BLaER1 treated with 17β-estradiol and CSF1 and Interleukin-3, amounts not matched to agents 10 nM and 100 nM (cell line): Measurements from ENCODE around the gene RNF227.

Experiments
- H3K27ac ChIP-seq, 11 experiments: shearing (Covaris generic); formaldehyde crosslinking; 2 replicates each; pipeline ENCODE4 v1.8.1; 2022
- H3K27me3 ChIP-seq, 11 experiments: shearing (Covaris generic); formaldehyde crosslinking; 2 replicates each; pipeline ENCODE4 v1.8.1; 2022
- H3K36me3 ChIP-seq, 11 experiments: shearing (Covaris generic); formaldehyde crosslinking; 2 replicates each; pipeline ENCODE4 v1.8.1; 2022
- H3K4me1 ChIP-seq, 10 experiments: shearing (Covaris generic); formaldehyde crosslinking; 2 replicates each; pipeline ENCODE4 v1.8.1; 2022
- H3K4me2 ChIP-seq, 11 experiments: shearing (Covaris generic); formaldehyde crosslinking; 2 replicates each; pipeline ENCODE4 v1.8.1; 2022
- H3K4me3 ChIP-seq, 10 experiments: shearing (Covaris generic); formaldehyde crosslinking; 2 replicates each; pipeline ENCODE4 v1.8.1; 2022
- H3K9ac ChIP-seq, 11 experiments: shearing (Covaris generic); formaldehyde crosslinking; 2 replicates each; pipeline ENCODE4 v1.8.1; 2022
- H3K9me3 ChIP-seq, 11 experiments: shearing (Covaris generic); formaldehyde crosslinking; replicated peaks in 1 of 11; 2 replicates each; pipeline ENCODE4 v1.8.1; 2022
- H4K20me1 ChIP-seq, 11 experiments: shearing (Covaris generic); formaldehyde crosslinking; 2 replicates each; pipeline ENCODE4 v1.8.1; 2022
- Cebpa-rat ChIP-seq, 11 experiments: shearing (Covaris generic); IDR thresholded peaks; 2 replicates each; pipeline ENCODE4 v1.8.1; 2022

Gene RNF227

DNA sequence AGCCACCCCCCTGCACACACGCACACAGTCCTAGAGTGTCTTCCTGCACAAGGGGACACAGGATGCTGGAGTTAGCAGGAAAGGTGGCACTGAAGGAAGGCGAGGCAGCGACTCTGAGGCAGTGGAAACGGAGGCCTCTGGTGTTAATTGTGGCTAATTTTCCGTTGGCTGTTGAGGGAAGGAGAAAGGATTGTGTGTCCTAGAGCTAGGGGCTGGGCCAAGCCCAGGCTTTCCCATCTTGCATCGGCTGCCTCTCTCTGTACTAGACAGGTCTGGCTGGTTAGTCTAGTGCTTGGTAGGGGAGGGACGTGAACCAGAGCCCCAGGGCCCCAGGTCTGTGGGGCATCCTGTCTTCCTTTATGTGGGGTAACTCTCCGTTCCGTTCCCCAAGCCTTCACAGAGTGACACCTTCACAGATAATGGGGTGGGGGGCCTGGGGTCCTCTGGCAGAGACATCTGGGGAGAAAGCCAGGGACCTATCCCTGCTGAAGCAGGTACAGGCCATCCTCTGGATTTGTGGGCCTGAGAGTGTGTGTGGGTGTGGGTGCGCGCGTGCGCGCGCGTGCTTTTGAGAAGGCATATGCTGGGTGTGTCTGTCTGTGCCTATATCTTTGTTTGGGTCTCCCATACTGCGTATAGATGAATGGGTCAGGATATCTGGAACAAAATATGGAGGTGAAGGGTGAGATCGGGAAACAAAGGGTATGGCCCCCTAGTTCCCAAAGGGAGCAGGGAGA lies 27.7 kb downstream of the RNF227 start, which contains the start of gene CHD3:
Gene CHD3 (plus strand): TSS at position 606 of the 737 bp plus-strand sequence. CDS start 212 bp downstream, outside the sequence.
- Histone ChIP-seq H3K4me1 (peaks cover 28 to 41% (median 33%) of the 10 kb centered on the region in 10 experiments), H3K27me3 (no peaks in the 10 kb centered on the region), H4K20me1 (peaks cover 6 to 57% (median 43%) of the 10 kb centered on the region in 11 experiments; a peak in 20 of 22 replicates), H3K4me3 (peak within 1 kb of the TSS; percentile 77 to 97 (median 86)), H3K36me3 (peaks cover 38 to 45% (median 40%) of the 10 kb centered on the region in 11 experiments), H3K9ac (peak within 1 kb of the TSS; percentile 82 to 98 (median 94)), H3K9me3 (no peaks in the 10 kb centered on the region), H3K27ac (peak within 1 kb of the TSS; percentile 53 to 98 (median 96)), H3K4me2 (peak within 1 kb of the TSS; percentile 95 to 100 (median 96))
- no peak for TF ChIP-seq Cebpa-rat (IDR thresholded peaks at IDR 0.05)

DNA sequence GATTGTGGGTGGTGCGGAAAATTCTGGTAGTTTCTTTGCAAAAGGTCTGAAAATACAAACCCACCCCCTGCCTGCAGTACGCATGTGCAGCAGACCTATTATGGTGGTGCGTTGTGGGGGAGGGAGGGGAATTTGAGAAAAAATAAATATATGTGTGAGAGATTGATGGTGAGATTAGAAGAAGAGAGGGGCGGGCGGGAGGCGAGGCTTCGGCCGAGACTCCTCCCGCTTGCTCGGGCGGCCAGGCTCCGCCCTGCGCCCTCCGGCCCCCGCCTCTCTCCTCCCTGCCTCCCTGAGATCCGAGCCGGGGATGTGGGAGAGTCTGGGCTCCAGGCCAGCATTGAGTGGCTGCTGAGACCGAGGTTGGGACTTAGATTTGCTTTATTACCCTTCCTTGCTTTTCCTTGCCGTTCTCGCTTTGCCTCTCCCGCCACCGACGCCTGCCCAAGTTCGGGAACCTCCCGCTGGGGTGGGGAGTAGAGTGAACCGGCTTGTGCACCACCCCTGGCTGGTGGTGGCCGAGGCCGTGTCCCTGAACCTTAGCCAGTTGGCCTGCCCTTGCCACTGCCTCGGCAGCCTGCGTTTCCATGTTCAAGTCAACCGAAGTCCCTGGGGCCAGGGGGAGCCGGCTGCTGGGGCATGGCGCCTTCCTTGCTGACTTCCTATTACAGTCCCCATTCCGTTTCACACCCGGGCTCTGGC lies 28.5 kb downstream of the RNF227 start:
- peak overlapping the region; percentile 53 to 98 (median 96) for H3K27ac ChIP-seq
- H3K9ac ChIP-seq = peak overlapping the region; percentile 90 to 98 (median 96)
- H3K27me3 ChIP-seq = no peaks in the 10 kb centered on the region
- TF ChIP-seq Cebpa-rat (IDR thresholded peaks at IDR 0.05) = no peak
- H3K4me2 ChIP-seq = peak overlapping the region; percentile 95 to 100 (median 96)
- H3K9me3 ChIP-seq = no peaks in the 10 kb centered on the region
- peaks cover 35 to 48% (median 40%) of the 10 kb centered on the region in 10 experiments for H3K4me1 ChIP-seq
- H3K36me3 ChIP-seq = peaks cover 31 to 37% (median 33%) of the 10 kb centered on the region in 11 experiments
- H4K20me1 ChIP-seq = peaks cover 6 to 49% (median 43%) of the 10 kb centered on the region in 11 experiments; a peak in 20 of 22 replicates
- H3K4me3 ChIP-seq = peak overlapping the region; percentile 77 to 97 (median 86)

DNA sequence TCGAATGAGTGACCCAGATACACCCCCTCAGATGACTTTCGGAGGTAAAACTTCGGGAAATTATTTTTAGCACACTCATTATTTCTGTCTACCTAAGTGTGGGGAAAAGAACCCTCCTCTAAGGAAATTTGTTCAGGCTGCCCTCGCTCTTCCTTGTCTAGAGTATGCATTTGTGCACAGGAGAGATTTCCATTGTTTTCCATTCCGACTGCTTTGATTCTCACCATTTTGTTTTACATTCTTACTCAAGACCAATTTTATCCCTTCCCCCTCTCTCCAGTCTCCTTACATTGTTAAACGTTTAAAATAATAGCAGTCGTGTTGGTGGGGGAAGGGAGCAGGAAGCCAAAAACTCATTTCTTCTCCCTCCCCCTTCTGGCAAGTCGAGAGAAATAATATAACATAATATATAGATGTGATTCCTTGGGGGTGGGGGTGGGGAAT lies 29.0 kb downstream of the RNF227 start:
- Histone ChIP-seq H3K9ac (peak overlapping the region; percentile 90 to 98 (median 96)), H3K27me3 (no peaks in the 10 kb centered on the region), H3K9me3 (no peaks in the 10 kb centered on the region), H3K4me3 (peak overlapping the region; percentile 77 to 97 (median 86)), H3K4me1 (peaks cover 41 to 54% (median 46%) of the 10 kb centered on the region in 10 experiments), H3K4me2 (peak overlapping the region; percentile 95 to 100 (median 96)), H4K20me1 (peaks cover 6 to 44% (median 41%) of the 10 kb centered on the region in 11 experiments; a peak in 20 of 22 replicates), H3K36me3 (peaks cover 26 to 32% (median 27%) of the 10 kb centered on the region in 11 experiments), H3K27ac (peak overlapping the region; percentile 89 to 98 (median 96))
- TF ChIP-seq Cebpa-rat (IDR thresholded peaks at IDR 0.05) = no peak

DNA sequence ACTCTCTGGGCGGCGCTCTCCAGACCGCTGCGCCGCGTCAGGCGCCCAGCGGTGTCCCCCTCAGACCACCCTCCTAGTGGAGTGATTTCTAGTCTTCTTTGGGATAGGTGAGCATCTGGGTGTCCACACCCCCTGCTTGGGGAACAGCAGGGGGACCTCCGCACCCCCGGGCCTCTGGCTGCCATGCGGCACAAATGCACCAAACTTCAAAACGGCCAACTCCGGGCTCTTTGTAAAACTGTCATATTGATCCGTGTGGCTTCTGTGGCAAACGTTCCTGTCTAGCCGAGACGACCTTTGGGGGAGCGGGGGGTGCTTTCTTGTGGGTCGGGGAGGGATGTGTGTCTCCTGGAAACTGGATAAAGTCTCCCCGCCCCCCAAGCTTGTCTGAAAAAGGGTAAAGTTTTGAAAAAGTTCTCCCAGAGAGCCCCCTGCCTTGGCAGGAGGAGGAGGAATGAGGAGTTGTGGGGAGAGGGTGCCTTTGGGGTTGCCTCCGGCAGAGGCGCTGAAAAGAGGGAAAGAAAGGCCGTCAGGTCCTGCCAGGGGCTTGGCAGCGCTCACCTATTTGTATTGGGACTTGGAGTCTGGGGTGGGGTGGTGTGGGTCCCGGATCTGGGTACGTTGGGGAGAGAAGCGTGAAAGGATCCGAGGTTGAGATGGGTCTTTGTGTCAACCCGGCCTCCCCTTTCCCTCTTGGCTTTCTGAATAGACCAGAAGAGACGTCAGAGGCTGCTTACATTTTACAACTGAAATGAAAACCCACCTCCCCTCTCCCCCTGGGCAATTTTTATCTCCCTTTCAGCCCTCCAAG lies 29.7 kb downstream of the RNF227 start:
- H3K27me3 ChIP-seq = no peaks in the 10 kb centered on the region
- TF ChIP-seq Cebpa-rat (IDR thresholded peaks at IDR 0.05) = no peak
- H3K4me2 ChIP-seq = peak overlapping the region; percentile 95 to 100 (median 96)
- peaks cover 47 to 60% (median 52%) of the 10 kb centered on the region in 10 experiments for H3K4me1 ChIP-seq
- peak overlapping the region; percentile 89 to 98 (median 96) for H3K27ac ChIP-seq
- H3K36me3 ChIP-seq = peaks cover 20 to 25% (median 21%) of the 10 kb centered on the region in 11 experiments
- peak overlapping the region; percentile 77 to 97 (median 86) for H3K4me3 ChIP-seq
- no peaks in the 10 kb centered on the region for H3K9me3 ChIP-seq
- H4K20me1 ChIP-seq = peaks cover 6 to 39% (median 35%) of the 10 kb centered on the region in 11 experiments; a peak in 20 of 22 replicates
- H3K9ac ChIP-seq = peak overlapping the region; percentile 90 to 98 (median 96)

DNA sequence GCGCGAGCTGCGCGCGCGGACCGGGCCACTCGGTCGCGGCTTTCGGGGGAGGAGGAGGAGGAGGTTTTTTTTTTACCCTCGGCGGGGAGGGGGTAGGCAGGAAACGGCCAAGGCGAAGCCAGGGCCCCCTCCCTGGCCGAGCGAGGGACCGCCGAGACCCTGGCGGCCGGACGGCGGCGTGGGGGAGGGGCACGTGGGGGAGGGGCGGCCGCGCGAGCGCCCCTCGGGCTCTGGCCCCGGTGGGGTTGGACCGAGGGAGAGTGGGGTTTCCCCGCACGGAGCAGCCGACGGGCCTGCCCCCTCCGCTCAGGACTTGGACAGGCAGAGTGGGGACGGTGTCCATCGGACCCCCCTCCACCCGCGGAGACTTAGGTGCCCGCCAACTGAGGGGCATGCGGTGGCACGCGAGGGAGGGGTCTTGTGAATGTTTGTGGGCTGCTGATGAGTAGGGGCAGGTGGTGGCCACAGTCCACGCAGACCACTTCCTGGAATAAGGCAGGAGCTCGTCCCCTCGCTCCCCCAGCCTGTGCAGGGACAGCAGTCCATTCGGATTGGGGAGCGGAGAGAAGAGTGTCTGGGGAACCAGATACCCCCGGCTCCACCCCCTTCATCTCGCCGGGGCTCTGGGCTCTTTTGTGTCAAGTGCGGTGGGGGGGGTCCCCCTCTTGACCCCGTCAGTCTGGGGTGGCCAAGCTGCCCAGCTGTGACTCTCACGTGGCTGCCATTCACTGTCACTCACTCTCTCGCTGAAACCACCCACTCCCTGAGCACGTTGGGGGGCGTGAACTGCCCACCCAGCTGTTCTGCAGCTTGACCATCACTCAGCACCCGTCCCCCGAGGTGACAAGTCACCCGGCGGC lies 30.5 kb downstream of the RNF227 start:
- peaks cover 12 to 24% (median 16%) of the 10 kb centered on the region in 11 experiments for H3K36me3 ChIP-seq
- no peaks in the 10 kb centered on the region for H3K9me3 ChIP-seq
- no peak for TF ChIP-seq Cebpa-rat (IDR thresholded peaks at IDR 0.05)
- H3K27ac ChIP-seq = peak overlapping the region; percentile 89 to 98 (median 96)
- peak overlapping the region; percentile 90 to 98 (median 96) for H3K9ac ChIP-seq
- H3K4me1 ChIP-seq = peaks cover 56 to 69% (median 60%) of the 10 kb centered on the region in 10 experiments
- peak overlapping the region; percentile 95 to 100 (median 96) for H3K4me2 ChIP-seq
- peaks cover 6 to 31% (median 27%) of the 10 kb centered on the region in 11 experiments; a peak in 20 of 22 replicates for H4K20me1 ChIP-seq
- H3K27me3 ChIP-seq = no peaks in the 10 kb centered on the region
- peak overlapping the region; percentile 77 to 97 (median 86) for H3K4me3 ChIP-seq

DNA sequence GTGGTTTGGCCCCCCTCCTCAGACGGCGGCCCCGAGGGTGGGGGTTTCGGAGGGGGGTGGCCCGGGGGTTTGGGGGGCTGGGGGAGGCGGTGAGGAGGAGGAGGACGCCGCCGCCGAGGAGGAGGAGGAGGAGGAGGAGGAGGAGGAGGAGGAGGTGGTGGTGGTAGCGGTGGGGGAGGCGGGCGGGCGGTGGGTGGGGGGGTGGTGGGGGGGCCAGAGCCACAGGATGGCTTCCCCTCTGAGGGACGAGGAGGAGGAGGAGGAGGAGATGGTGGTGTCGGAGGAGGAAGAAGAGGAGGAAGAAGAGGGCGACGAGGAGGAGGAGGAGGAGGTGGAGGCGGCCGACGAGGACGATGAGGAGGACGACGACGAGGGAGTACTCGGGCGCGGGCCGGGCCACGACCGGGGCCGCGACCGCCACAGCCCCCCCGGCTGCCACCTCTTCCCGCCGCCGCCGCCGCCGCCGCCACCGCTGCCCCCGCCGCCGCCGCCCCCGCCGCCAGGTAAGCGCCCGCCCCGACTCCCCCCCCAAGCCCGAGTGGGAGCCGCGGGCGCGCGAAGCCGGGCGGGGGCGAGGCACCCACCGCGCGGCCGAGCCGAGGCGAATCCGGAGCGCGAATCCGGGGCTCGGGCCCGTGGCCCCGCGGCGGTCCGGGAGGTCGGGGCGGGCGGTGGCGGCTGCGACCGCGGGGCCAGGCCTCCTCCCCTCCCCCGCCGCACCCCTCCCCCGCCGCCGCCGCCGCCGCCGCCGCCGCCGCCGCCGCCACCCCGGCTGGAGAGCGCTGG lies 31.3 kb downstream of the RNF227 start:
- no peak for TF ChIP-seq Cebpa-rat (IDR thresholded peaks at IDR 0.05)
- no peaks in the 10 kb centered on the region for H3K9me3 ChIP-seq
- peak overlapping the region; percentile 89 to 98 (median 96) for H3K27ac ChIP-seq
- peak overlapping the region; percentile 90 to 98 (median 96) for H3K9ac ChIP-seq
- peak overlapping the region; percentile 77 to 97 (median 86) for H3K4me3 ChIP-seq
- peak overlapping the region in 1 of 11 experiments; percentile 98; a peak in 4 of 22 replicates for H3K4me2 ChIP-seq
- H4K20me1 ChIP-seq = peaks cover 6 to 22% (median 21%) of the 10 kb centered on the region in 11 experiments; a peak in 20 of 22 replicates
- H3K36me3 ChIP-seq = peaks cover 4 to 21% (median 9%) of the 10 kb centered on the region in 11 experiments; a peak in 21 of 22 replicates
- H3K27me3 ChIP-seq = no peaks in the 10 kb centered on the region
- H3K4me1 ChIP-seq = peaks cover 59 to 71% (median 62%) of the 10 kb centered on the region in 10 experiments
